ENCODE results near the gene PTP4A1.

The PTP4A1 gene

GRCh38 chr6:63573076-63573898 lies 1.0 kb downstream of the PTP4A1 start:
- Histone ChIP-seq H3K14ac (ENCODE audit: low read length in 2 of 2) (peak overlapping the region; percentile 94 to 100), H3K27ac (ENCODE audit: low read length, poor library complexity, severe bottlenecking) (peak overlapping the region; percentile 95), H3K9me3 (ENCODE audit: control insufficient read depth, low read length) (no peaks in the 10 kb centered on the region), H2AFZ (ENCODE audit: low read depth, low read length) (peak overlapping the region; percentile 49), H2BK120ac (ENCODE audit: low read depth, low read length) (peak overlapping the region; percentile 100), H2BK12ac (ENCODE audit: low read length in 2 of 2) (peak overlapping the region in 1 of 2 experiments; percentile 37), H3K4me3 (ENCODE audit: insufficient read depth in 1 of 2, low read depth in 1 of 2, low read length in 2 of 2) (peak overlapping the region; percentile 90 to 100), H3K23ac (ENCODE audit: low read length in 2 of 2) (peak overlapping the region; percentile 90 to 98), H3K18ac (ENCODE audit: low read depth in 1 of 2, low read length in 2 of 2) (peak overlapping the region; percentile 97 to 100), H4K91ac (ENCODE audit: low read length) (peak overlapping the region; percentile 100), H3K79me1 (replicated peaks; ENCODE audit: low read length, poor library complexity, severe bottlenecking) (peaks cover 3% of the 10 kb centered on the region), H3K9ac (ENCODE audit: low read length) (peak overlapping the region; percentile 99), H3K4me2 (ENCODE audit: low read length, poor library complexity, severe bottlenecking) (peak overlapping the region; percentile 66), H3K36me3 (ENCODE audit: control insufficient read depth in 1 of 2, insufficient read depth in 2 of 2, low read depth in 1 of 2, low read length in 2 of 2) (peaks cover 2 to 21% of the 10 kb centered on the region in 2 experiments), H3K27me3 (ENCODE audit: control insufficient read depth in 1 of 2, insufficient read depth in 1 of 2, low read length in 2 of 2) (no peaks in the 10 kb centered on the region), H3K4ac (ENCODE audit: low read depth in 1 of 2, low read length in 2 of 2) (peak overlapping the region; percentile 95 to 99), H3K4me1 (ENCODE audit: control insufficient read depth, insufficient read depth, low read depth, low read length) (peaks cover 2% of the 10 kb centered on the region), H2BK15ac (ENCODE audit: low read depth, poor library complexity, severe bottlenecking) (peak overlapping the region; percentile 93), H4K8ac (ENCODE audit: low read length) (peak overlapping the region; percentile 98), H2BK5ac (ENCODE audit: low read depth, low read length, poor library complexity, severe bottlenecking) (peak overlapping the region; percentile 99), H2AK5ac (ENCODE audit: low read length, severe bottlenecking) (peak overlapping the region; percentile 27)
- under 1% methylated on average over 86 of the region's 86 CpGs for WGBS
- peak; percentile 75 for DNase-seq

DNA sequence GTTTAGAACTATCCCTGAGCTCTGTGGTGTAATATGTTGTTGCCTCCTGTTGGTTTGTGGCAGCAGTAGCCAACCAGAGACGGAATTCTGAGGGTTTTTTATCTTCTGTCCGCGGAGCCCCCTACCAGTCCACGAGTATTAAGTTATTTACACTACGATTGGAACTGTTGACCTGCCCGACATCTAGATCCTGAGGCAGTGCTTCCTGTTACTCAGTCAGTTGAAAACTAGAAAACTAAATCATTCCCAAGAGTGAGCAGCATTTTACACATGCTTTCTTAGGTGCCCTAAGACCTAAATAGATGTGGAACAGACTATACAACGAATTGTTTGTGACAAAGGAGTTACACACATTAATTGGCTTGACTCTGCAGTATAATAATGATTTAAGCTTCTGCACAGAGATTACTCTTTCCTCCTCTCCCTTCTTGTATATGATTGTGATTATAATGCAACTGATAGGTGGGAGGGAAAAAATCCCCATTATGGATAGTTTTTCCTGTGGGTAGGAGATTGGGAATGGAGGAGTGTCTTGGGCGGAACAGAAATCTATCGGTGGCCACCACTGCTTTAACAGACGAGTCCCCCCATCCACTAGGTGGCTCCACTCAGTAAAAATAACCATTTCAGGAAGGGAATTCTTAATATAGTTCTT lies 1.7 kb downstream of the PTP4A1 start:
- peak overlapping the region; percentile 95 for H3K27ac ChIP-seq (ENCODE audit: low read length, poor library complexity, severe bottlenecking)
- peak overlapping the region; percentile 66 for H3K4me2 ChIP-seq (ENCODE audit: low read length, poor library complexity, severe bottlenecking)
- peak overlapping the region; percentile 9 for H2AK5ac ChIP-seq (ENCODE audit: low read length, severe bottlenecking)
- no peaks in the 10 kb centered on the region for H3K9me3 ChIP-seq (ENCODE audit: control insufficient read depth, low read length)
- peak overlapping the region; percentile 37 to 97 for H3K18ac ChIP-seq (ENCODE audit: low read depth in 1 of 2, low read length in 2 of 2)
- DNase-seq = peak; percentile 86
- peaks cover 3% of the 10 kb centered on the region for H3K79me1 ChIP-seq (replicated peaks; ENCODE audit: low read length, poor library complexity, severe bottlenecking)
- H2AFZ ChIP-seq (ENCODE audit: low read depth, low read length) = no peak overlapping the region
- H3K23ac ChIP-seq (ENCODE audit: low read length in 2 of 2) = no peak overlapping the region
- peak overlapping the region; percentile 71 to 95 for H3K4ac ChIP-seq (ENCODE audit: low read depth in 1 of 2, low read length in 2 of 2)
- peaks cover 2% of the 10 kb centered on the region for H3K4me1 ChIP-seq (ENCODE audit: control insufficient read depth, insufficient read depth, low read depth, low read length)
- H2BK15ac ChIP-seq (ENCODE audit: low read depth, poor library complexity, severe bottlenecking) = no peak overlapping the region
- H2BK5ac ChIP-seq (ENCODE audit: low read depth, low read length, poor library complexity, severe bottlenecking) = peak overlapping the region; percentile 99
- peak overlapping the region; percentile 90 to 100 for H3K4me3 ChIP-seq (ENCODE audit: insufficient read depth in 1 of 2, low read depth in 1 of 2, low read length in 2 of 2)
- peaks cover 2 to 29% of the 10 kb centered on the region in 2 experiments for H3K36me3 ChIP-seq (ENCODE audit: control insufficient read depth in 1 of 2, insufficient read depth in 2 of 2, low read depth in 1 of 2, low read length in 2 of 2)
- 6% methylated on average over 7 of the region's 10 CpGs for WGBS
- peak overlapping the region; percentile 99 for H3K9ac ChIP-seq (ENCODE audit: low read length)
- H2BK120ac ChIP-seq (ENCODE audit: low read depth, low read length) = peak overlapping the region; percentile 100
- H4K91ac ChIP-seq (ENCODE audit: low read length) = peak overlapping the region; percentile 78
- no peaks in the 10 kb centered on the region for H3K27me3 ChIP-seq (ENCODE audit: control insufficient read depth in 1 of 2, insufficient read depth in 1 of 2, low read length in 2 of 2)
- H4K8ac ChIP-seq (ENCODE audit: low read length) = peak overlapping the region; percentile 84
- no peak overlapping the region for H2BK12ac ChIP-seq (ENCODE audit: low read length in 2 of 2)
- H3K14ac ChIP-seq (ENCODE audit: low read length in 2 of 2) = no peak overlapping the region

DNA sequence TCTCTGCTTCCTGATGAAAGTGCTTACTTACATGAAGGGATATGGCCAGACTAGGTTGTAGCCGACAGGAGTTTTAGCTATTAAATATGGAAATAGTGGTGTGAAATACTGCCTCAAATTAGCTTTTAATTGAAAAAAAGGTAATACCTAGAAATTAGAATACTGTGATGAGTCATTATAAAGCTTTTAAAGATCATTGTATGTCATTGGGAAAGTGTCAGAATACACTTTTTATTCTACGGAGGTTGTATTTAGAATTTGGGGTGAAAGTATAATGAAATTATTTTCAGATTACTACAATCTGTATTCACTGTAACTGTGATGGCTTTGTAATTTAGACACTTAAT lies 2.2 kb downstream of the PTP4A1 start:
- Histone ChIP-seq H3K9me3 (ENCODE audit: control insufficient read depth, low read length) (no peaks in the 10 kb centered on the region), H3K4ac (ENCODE audit: low read depth in 1 of 2, low read length in 2 of 2) (no peak overlapping the region), H3K4me3 (ENCODE audit: insufficient read depth in 1 of 2, low read depth in 1 of 2, low read length in 2 of 2) (peak overlapping the region in 1 of 2 experiments; percentile 90), H2BK12ac (ENCODE audit: low read length in 2 of 2) (no peak overlapping the region), H3K4me1 (ENCODE audit: control insufficient read depth, insufficient read depth, low read depth, low read length) (peaks cover 2% of the 10 kb centered on the region), H2BK5ac (ENCODE audit: low read depth, low read length, poor library complexity, severe bottlenecking) (no peak overlapping the region), H3K27ac (ENCODE audit: low read length, poor library complexity, severe bottlenecking) (peak overlapping the region; percentile 95), H3K9ac (ENCODE audit: low read length) (peak overlapping the region; percentile 99), H3K36me3 (ENCODE audit: control insufficient read depth in 1 of 2, insufficient read depth in 2 of 2, low read depth in 1 of 2, low read length in 2 of 2) (peaks cover 2 to 34% of the 10 kb centered on the region in 2 experiments), H3K14ac (ENCODE audit: low read length in 2 of 2) (no peak overlapping the region), H3K18ac (ENCODE audit: low read depth in 1 of 2, low read length in 2 of 2) (no peak overlapping the region), H2BK15ac (ENCODE audit: low read depth, poor library complexity, severe bottlenecking) (no peak overlapping the region), H3K27me3 (ENCODE audit: control insufficient read depth in 1 of 2, insufficient read depth in 1 of 2, low read length in 2 of 2) (no peaks in the 10 kb centered on the region), H4K8ac (ENCODE audit: low read length) (no peak overlapping the region), H2AK5ac (ENCODE audit: low read length, severe bottlenecking) (no peak overlapping the region), H3K4me2 (ENCODE audit: low read length, poor library complexity, severe bottlenecking) (peak overlapping the region; percentile 34), H2AFZ (ENCODE audit: low read depth, low read length) (no peak overlapping the region), H3K23ac (ENCODE audit: low read length in 2 of 2) (no peak overlapping the region), H2BK120ac (ENCODE audit: low read depth, low read length) (no peak overlapping the region), H3K79me1 (replicated peaks; ENCODE audit: low read length, poor library complexity, severe bottlenecking) (peaks cover 4% of the 10 kb centered on the region), H4K91ac (ENCODE audit: low read length) (no peak overlapping the region)
- no peak for DNase-seq
- 70% methylated on average over 1 of the region's 2 CpGs for WGBS

GRCh38 chr6:63576147-63576772 lies 4.0 kb downstream of the PTP4A1 start:
- no peak overlapping the region for H3K27ac ChIP-seq (ENCODE audit: low read length, poor library complexity, severe bottlenecking)
- no peaks in the 10 kb centered on the region for H3K9me3 ChIP-seq (ENCODE audit: control insufficient read depth, low read length)
- H2AFZ ChIP-seq (ENCODE audit: low read depth, low read length) = no peak overlapping the region
- H3K4me3 ChIP-seq (ENCODE audit: insufficient read depth in 1 of 2, low read depth in 1 of 2, low read length in 2 of 2) = peak overlapping the region in 1 of 2 experiments; percentile 16
- H3K27me3 ChIP-seq (ENCODE audit: control insufficient read depth in 1 of 2, insufficient read depth in 1 of 2, low read length in 2 of 2) = no peaks in the 10 kb centered on the region
- no peak overlapping the region for H2BK15ac ChIP-seq (ENCODE audit: low read depth, poor library complexity, severe bottlenecking)
- no peak overlapping the region for H2BK5ac ChIP-seq (ENCODE audit: low read depth, low read length, poor library complexity, severe bottlenecking)
- H3K4me1 ChIP-seq (ENCODE audit: control insufficient read depth, insufficient read depth, low read depth, low read length) = peaks cover 2% of the 10 kb centered on the region
- peaks cover 2 to 51% of the 10 kb centered on the region in 2 experiments for H3K36me3 ChIP-seq (ENCODE audit: control insufficient read depth in 1 of 2, insufficient read depth in 2 of 2, low read depth in 1 of 2, low read length in 2 of 2)
- no peak overlapping the region for H3K23ac ChIP-seq (ENCODE audit: low read length in 2 of 2)
- H3K4ac ChIP-seq (ENCODE audit: low read depth in 1 of 2, low read length in 2 of 2) = no peak overlapping the region
- H3K18ac ChIP-seq (ENCODE audit: low read depth in 1 of 2, low read length in 2 of 2) = no peak overlapping the region
- H2BK12ac ChIP-seq (ENCODE audit: low read length in 2 of 2) = no peak overlapping the region
- no peak overlapping the region for H3K14ac ChIP-seq (ENCODE audit: low read length in 2 of 2)
- no peak overlapping the region for H2BK120ac ChIP-seq (ENCODE audit: low read depth, low read length)
- H2AK5ac ChIP-seq (ENCODE audit: low read length, severe bottlenecking) = no peak overlapping the region
- no peak overlapping the region for H4K91ac ChIP-seq (ENCODE audit: low read length)
- no peak overlapping the region for H4K8ac ChIP-seq (ENCODE audit: low read length)
- DNase-seq = no peak
- peaks cover 4% of the 10 kb centered on the region for H3K79me1 ChIP-seq (replicated peaks; ENCODE audit: low read length, poor library complexity, severe bottlenecking)
- H3K4me2 ChIP-seq (ENCODE audit: low read length, poor library complexity, severe bottlenecking) = no peak overlapping the region
- H3K9ac ChIP-seq (ENCODE audit: low read length) = peak overlapping the region; percentile 66
- 86% methylated on average over 1 of the region's 3 CpGs for WGBS
